H1 (cell line): ENCODE data around the gene RANBP2. TPM values are rescaled to one million over a fixed set of nuclear protein-coding genes. Genes with fewer than 3 reads are reported as not detected.

Source experiments
- CTCF ChIA-PET: fragments of 300-600 bp; sonication (Branson Sonifier 250); formaldehyde crosslinking; loops from one replicate; lab custom pipeline; 2021; ENCODE audit not compliant: partially characterized antibody; lab: Charles Lee
- POLR2A ChIA-PET: fragments of 300-600 bp; sonication (Branson Sonifier 250); formaldehyde crosslinking; loops from one replicate; lab custom pipeline; 2021; ENCODE audit warnings: inconsistent platforms; ENCODE audit not compliant: partially characterized antibody; lab: Charles Lee
- DNase-seq, 2 experiments: peaks; one replicate each; pipeline versions ENCODE4 v3.0.0 to v3.0.0-alpha.2; 2010 to 2022; ENCODE audit warnings: low spot score in 2 of 2, low read depth in 1 of 2, mixed read lengths in 1 of 2
- FAIRE-seq: peaks from 2 replicates; lab custom pipeline; 2011; peaks lifted over from hg19 to GRCh38; lab: Jason Lieb, UNC
- H2AFZ ChIP-seq: 2 replicates; pipeline ENCODE4 v1.8.1; 2012; ENCODE audit warnings: low read length, inconsistent platforms
- H2AK5ac ChIP-seq: 2 replicates; pipeline ENCODE4 v1.6.1; 2013; ENCODE audit warnings: low read depth, low read length
- H2BK120ac ChIP-seq: replicated peaks from 2 replicates; pipeline ENCODE3; 2013; ENCODE audit warnings: low read depth, low read length, inconsistent platforms
- H2BK12ac ChIP-seq: 2 replicates; pipeline ENCODE4 v1.6.1; 2013; ENCODE audit warnings: low read depth, low read length
- H2BK15ac ChIP-seq: 2 replicates; pipeline ENCODE4 v1.6.1; 2013; ENCODE audit warnings: low read length
- H2BK20ac ChIP-seq: 2 replicates; pipeline ENCODE4 v1.6.1; 2013; ENCODE audit warnings: low read length
- H2BK5ac ChIP-seq: 2 replicates; pipeline ENCODE4 v1.6.1; 2013; ENCODE audit warnings: low read depth, low read length
- H3K14ac ChIP-seq: 2 replicates; pipeline ENCODE4 v1.6.1; 2013; ENCODE audit warnings: inconsistent platforms; ENCODE audit not compliant: insufficient read length
- H3K18ac ChIP-seq: 2 replicates; pipeline ENCODE4 v1.6.1; 2013; ENCODE audit warnings: low read length; ENCODE audit errors: extremely low read depth
- H3K23ac ChIP-seq: 2 replicates; pipeline ENCODE4 v1.6.1; 2013; ENCODE audit warnings: inconsistent platforms; ENCODE audit not compliant: insufficient read length
- H3K23me2 ChIP-seq: 2 replicates; pipeline ENCODE4 v1.6.1; 2013; ENCODE audit warnings: low read depth, low read length
- H3K27ac ChIP-seq: 2 replicates; pipeline ENCODE4 v1.6.1; 2011; ENCODE audit warnings: low read depth, low read length, inconsistent platforms
- H3K27me3 ChIP-seq, 4 experiments: replicated peaks in 1 of 4; 1 replicate in 1 of 4; 2 replicates in 3 of 4; pipeline versions ENCODE4 v1.6.1 to v1.8.1; 2011 to 2013; ENCODE audit warnings: low read length in 3 of 4, mild to moderate bottlenecking in 3 of 4, inconsistent platforms in 2 of 4, mixed read lengths in 2 of 4, moderate library complexity in 1 of 4; ENCODE audit not compliant: control insufficient read depth in 3 of 4, insufficient read depth in 3 of 4; ENCODE audit errors: extremely low read depth in 1 of 4
- H3K36me3 ChIP-seq, 4 experiments: 2 replicates each; pipeline versions ENCODE4 v1.6.1 to v1.8.1; 2011 to 2013; ENCODE audit warnings: mild to moderate bottlenecking in 4 of 4, low read length in 3 of 4, moderate library complexity in 2 of 4, control low read depth in 1 of 4, inconsistent platforms in 1 of 4; ENCODE audit not compliant: insufficient read depth in 4 of 4, control insufficient read depth in 2 of 4
- H3K4ac ChIP-seq: replicated peaks from 2 replicates; pipeline ENCODE3; 2013; ENCODE audit warnings: low read length, low read depth, mixed read lengths, inconsistent platforms; ENCODE audit not compliant: insufficient read length
- H3K4me1 ChIP-seq, 4 experiments: replicated peaks in 1 of 4; 1 replicate in 1 of 4; 2 replicates in 3 of 4; pipeline versions ENCODE4 v1.6.1 to v1.8.1; 2011 to 2013; ENCODE audit warnings: low read length in 3 of 4, inconsistent platforms in 2 of 4, mixed read lengths in 1 of 4; ENCODE audit not compliant: insufficient read depth in 4 of 4, control insufficient read depth in 3 of 4
- H3K4me2 ChIP-seq, 2 experiments: 2 replicates each; pipeline versions ENCODE4 v1.6.1 to v1.8.1; 2011 to 2013; ENCODE audit warnings: low read depth in 2 of 2, low read length in 2 of 2, control low read depth in 1 of 2, inconsistent platforms in 1 of 2, mild to moderate bottlenecking in 1 of 2; ENCODE audit not compliant: insufficient read depth in 1 of 2
- H3K4me3 ChIP-seq, 4 experiments: fragments of 200-600, 300-600 bp in 1 of 4; sonication (generic), shearing (Covaris generic), sonication (Bioruptor Twin) in 1 of 4; 2 replicates each; pipeline versions ENCODE4 v1.5.1 to v1.8.1; 2011 to 2016; ENCODE audit warnings: low read length in 4 of 4, low read depth in 3 of 4, control low read depth in 2 of 4, inconsistent platforms in 2 of 4, mild to moderate bottlenecking in 2 of 4, mixed read lengths in 1 of 4, moderate library complexity in 1 of 4; ENCODE audit not compliant: insufficient read depth in 2 of 4; ENCODE audit errors: extremely low read depth in 1 of 4
- H3K56ac ChIP-seq: replicated peaks from 2 replicates; pipeline ENCODE3; 2013; ENCODE audit warnings: low read depth, mild to moderate bottlenecking, mixed read lengths, low read length, inconsistent platforms; ENCODE audit not compliant: insufficient read length
- H3K79me1 ChIP-seq: 2 replicates; pipeline ENCODE4 v1.6.1; 2013; ENCODE audit warnings: low read depth, low read length, control low read depth
- H3K79me2 ChIP-seq, 2 experiments: 2 replicates each; pipeline versions ENCODE4 v1.6.1 to v1.8.1; 2012 to 2013; ENCODE audit warnings: low read length in 2 of 2, mild to moderate bottlenecking in 2 of 2, inconsistent platforms in 1 of 2; ENCODE audit not compliant: insufficient read depth in 2 of 2, control insufficient read depth in 1 of 2
- H3K9ac ChIP-seq, 4 experiments: replicated peaks in 1 of 4; 1 replicate in 1 of 4; 2 replicates in 3 of 4; pipeline versions ENCODE4 v1.6.1 to v1.8.1; 2011 to 2013; ENCODE audit warnings: low read depth in 3 of 4, low read length in 3 of 4, control low read depth in 2 of 4, mild to moderate bottlenecking in 2 of 4, moderate library complexity in 2 of 4, inconsistent platforms in 1 of 4; ENCODE audit errors: extremely low read depth in 1 of 4
- H3K9me3 ChIP-seq, 2 experiments: 2 replicates each; pipeline versions ENCODE4 v1.6.1 to v1.8.1; 2012 to 2013; ENCODE audit warnings: mild to moderate bottlenecking in 2 of 2, moderate library complexity in 2 of 2, control low read depth in 1 of 2, inconsistent platforms in 1 of 2, low read depth in 1 of 2, low read length in 1 of 2, mixed read lengths in 1 of 2; ENCODE audit not compliant: insufficient read depth in 2 of 2
- H4K20me1 ChIP-seq, 2 experiments: replicated peaks in 1 of 2; 2 replicates each; pipeline versions ENCODE3 to v1.8.1; 2011 to 2013; ENCODE audit warnings: inconsistent platforms in 2 of 2, low read length in 2 of 2, mild to moderate bottlenecking in 1 of 2; ENCODE audit not compliant: insufficient read depth in 2 of 2, control insufficient read depth in 1 of 2
- H4K5ac ChIP-seq: 2 replicates; pipeline ENCODE4 v1.6.1; 2013; ENCODE audit warnings: low read length, low read depth, mixed read lengths, inconsistent platforms; ENCODE audit not compliant: insufficient read length
- H4K8ac ChIP-seq: 2 replicates; pipeline ENCODE4 v1.8.0; 2013; ENCODE audit warnings: mild to moderate bottlenecking, moderate library complexity, low read length, inconsistent platforms; ENCODE audit not compliant: insufficient read depth; ENCODE audit errors: extremely low read depth
- H4K91ac ChIP-seq: replicated peaks from 2 replicates; pipeline ENCODE3; 2013; ENCODE audit warnings: low read length, mixed read lengths, inconsistent platforms; ENCODE audit not compliant: insufficient read length
- ATF3 ChIP-seq: IDR thresholded peaks from 2 replicates; pipeline ENCODE4 v1.6.1; 2011; ENCODE audit warnings: low read depth, mild to moderate bottlenecking, low read length; ENCODE audit not compliant: insufficient read depth
- CEBPB ChIP-seq: IDR thresholded peaks from 2 replicates; pipeline ENCODE4 v1.6.1; 2012; ENCODE audit warnings: low read depth, low read length
- EP300 ChIP-seq, 2 experiments: IDR thresholded peaks; 1 replicate in 1 of 2; 2 replicates in 1 of 2; pipeline ENCODE4 v1.6.1; 2011 to 2012; ENCODE audit warnings: low read depth in 2 of 2, low read length in 2 of 2, mild to moderate bottlenecking in 2 of 2, borderline replicate concordance in 1 of 2, inconsistent platforms in 1 of 2, moderate library complexity in 1 of 2
- GTF2F1 ChIP-seq: IDR thresholded peaks from 2 replicates; pipeline ENCODE4 v1.6.1; 2012; ENCODE audit warnings: low read depth, low read length, improper control_type of control experiment, borderline replicate concordance
- JUN ChIP-seq: IDR thresholded peaks from 2 replicates; pipeline ENCODE4 v1.6.1; 2011; ENCODE audit warnings: low read depth, mild to moderate bottlenecking, improper control_type of control experiment, low read length
- JUND ChIP-seq: IDR thresholded peaks from 2 replicates; pipeline ENCODE4 v1.6.1; 2011; ENCODE audit warnings: mild to moderate bottlenecking, improper control_type of control experiment, low read length
- KDM4A ChIP-seq: IDR thresholded peaks from one replicate; pipeline ENCODE4 v1.7.1; 2012; ENCODE audit warnings: low read depth, mild to moderate bottlenecking, moderate library complexity, low read length, inconsistent platforms; ENCODE audit not compliant: severe bottlenecking
- POLR2A ChIP-seq, 2 experiments: IDR thresholded peaks; 1 replicate in 1 of 2; 2 replicates in 1 of 2; pipeline ENCODE4 v1.6.1; 2011; ENCODE audit warnings: low read depth in 2 of 2, low read length in 2 of 2, mild to moderate bottlenecking in 2 of 2; ENCODE audit errors: control extremely low read depth in 1 of 2
- RXRA ChIP-seq: IDR thresholded peaks from 2 replicates; pipeline ENCODE4 v1.6.1; 2011; ENCODE audit warnings: low read depth, mild to moderate bottlenecking, low read length, moderate library complexity; ENCODE audit not compliant: insufficient read depth
- SIX5 ChIP-seq: IDR thresholded peaks from 2 replicates; pipeline ENCODE4 v1.6.1; 2011; ENCODE audit warnings: mild to moderate bottlenecking, low read depth, low read length
- TBP ChIP-seq: IDR thresholded peaks from 2 replicates; pipeline ENCODE4 v1.6.1; 2011; ENCODE audit warnings: low read depth, low read length, improper control_type of control experiment
- TEAD4 ChIP-seq: IDR thresholded peaks from 2 replicates; pipeline ENCODE4 v1.6.1; 2012; ENCODE audit warnings: low read depth, low read length, inconsistent platforms, mixed read lengths
- WGBS, 2 experiments: shearing (Covaris generic) in 1 of 2; methylation state at CpG; one replicate each; pipeline versions ENCODE4 v1.1.6 to v1.1.7; 2013 to 2015; ENCODE audit warnings: low lambda C conversion rate in 2 of 2, mixed read lengths in 2 of 2, inconsistent platforms in 1 of 2, low coverage in 1 of 2, missing lambda C conversion rate in 1 of 2; ENCODE audit not compliant: insufficient replicate concordance in 2 of 2, insufficient coverage in 1 of 2, insufficient read length in 1 of 2; ENCODE audit errors: extremely low coverage in 1 of 2, missing lambda C conversion rate in 1 of 2; 5-methylcytosine and 5-hydroxymethylcytosine counted together
- polyA plus RNA-seq, 7 experiments: library from polyadenylated mRNA; depleted of rRNA in 3 of 7; stranded (reverse) in 5 of 7; unstranded in 2 of 7; fragments of >200 nt in 5 of 7; fragments of 200-250 nt in 2 of 7; gene quantifications; 1 replicate in 5 of 7; 2 replicates in 1 of 7; 4 replicates in 1 of 7; pipeline versions ENCODE4 v1.2.1 to v1.2.3, GENCODE V29; 2011 to 2013; ENCODE audit warnings: missing spikeins in 2 of 7, mixed read lengths in 2 of 7
- total RNA-seq: library from RNA; stranded (reverse); fragmentation: NEBNext Ultra II Directional; extraction: Animal tissue kit (Norgen Biotek cat#: 25700); gene quantifications from 2 replicates; pipeline ENCODE4 v1.2.1, GENCODE V29; 2021

Gene RANBP2
- total and polyA plus RNA-seq, 2 of the 8 experiments (the other 6 are each of a cell fraction or from before 2014, with no cell fraction given), result 8.2 to 95.9 TPM

- Histone ChIP-seq H3K4me2 (no peak overlapping the region), H4K8ac (no peak overlapping the region), H4K5ac (no peak overlapping the region), H4K91ac (no peak overlapping the region), H3K4me3 (no peak overlapping the region), H3K79me1 (no peaks in the 10 kb centered on the region), H3K14ac (no peak overlapping the region), H3K9ac (no peak overlapping the region), H3K23me2 (no peaks in the 10 kb centered on the region), H2BK5ac (no peak overlapping the region), H3K79me2 (no peaks in the 10 kb centered on the region), H3K18ac (no peak overlapping the region), H3K4me1 (0 out of 7 replicates have a peak, but pooled peaks cover 0 to 2% (median 0%) of the 10 kb centered on the region in 4 experiments), H3K27me3 (no peaks in the 10 kb centered on the region), H4K20me1 (no peaks in the 10 kb centered on the region), H3K56ac (no peak overlapping the region), H2AK5ac (no peak overlapping the region)
- CTCF ChIA-PET, result no interaction called here
- DNase-seq, result no peak
- no peak for FAIRE-seq
- WGBS, 2 experiments, result 89% methylated on average over 4 of the region's 4 CpGs; no CpG with 5 or more reads in 1 of the 2 experiments
- TF ChIP-seq JUND (no peak), POLR2A (IDR thresholded peaks at IDR 0.05; ENCODE audit: control extremely low read depth in 1 of 2, low read depth in 2 of 2, low read length in 2 of 2) (no peak), EP300 (IDR thresholded peaks at IDR 0.05; ENCODE audit: borderline replicate concordance in 1 of 2, low read depth in 2 of 2, low read length in 2 of 2) (no peak), KDM4A (no peak), TBP (no peak), TEAD4 (no peak), SIX5 (no peak), GTF2F1 (no peak), ATF3 (no peak), JUN (no peak), RXRA (no peak), CEBPB (no peak)
- TF ChIP-seq, all 59 proteins: peak for 0
- POLR2A ChIA-PET, result no interaction called here
- Histone ChIP-seq H3K4ac (no peak overlapping the region), H3K36me3 (peaks cover 0 to 3% (median 0%) of the 10 kb centered on the region in 4 experiments; a peak in 1 of 8 replicates), H2BK12ac (no peak overlapping the region), H3K9me3 (no peaks in the 10 kb centered on the region), H2BK20ac (no peak overlapping the region), H2AFZ (no peak overlapping the region), H3K23ac (no peak overlapping the region), H2BK15ac (no peak overlapping the region), H2BK120ac (no peak overlapping the region), H3K27ac (no peak overlapping the region)
Observed at GRCh38 chr2:108829578-108830310, 110.5 kb downstream of the RANBP2 start.
